Osteocyte (in vitro differentiated cells): Measurements from ENCODE around the gene SPATA33. TPM values are rescaled to one million over a fixed set of nuclear protein-coding genes. Genes with fewer than 3 reads are reported as not detected.

ENCODE experiments used
- DNase-seq: peaks from one replicate; pipeline ENCODE4 v3.0.0; 2021; ENCODE audit warnings: mixed read lengths; ENCODE audit not compliant: unreplicated experiment; ENCODE audit errors: extremely low spot score
- H3K27ac Mint-ChIP-seq: one replicate; pipeline ENCODE4 v1.8.0; 2021; ENCODE audit warnings: mild to moderate bottlenecking, mixed read lengths; ENCODE audit not compliant: unreplicated experiment
- H3K27me3 Mint-ChIP-seq: one replicate; pipeline ENCODE4 v1.8.0; 2021; ENCODE audit warnings: mixed read lengths; ENCODE audit not compliant: unreplicated experiment
- H3K36me3 Mint-ChIP-seq: one replicate; pipeline ENCODE4 v1.8.0; 2021; ENCODE audit warnings: mixed read lengths; ENCODE audit not compliant: unreplicated experiment
- H3K4me1 Mint-ChIP-seq: one replicate; pipeline ENCODE4 v1.8.0; 2021; ENCODE audit warnings: mixed read lengths; ENCODE audit not compliant: unreplicated experiment
- H3K4me3 Mint-ChIP-seq: one replicate; pipeline ENCODE4 v1.8.0; 2021; ENCODE audit warnings: mild to moderate bottlenecking, moderate library complexity, mixed read lengths; ENCODE audit not compliant: unreplicated experiment
- H3K9me3 Mint-ChIP-seq: one replicate; pipeline ENCODE4 v1.8.0; 2021; ENCODE audit warnings: mixed read lengths; ENCODE audit not compliant: unreplicated experiment
- CTCF ChIP-seq: fragments of 200-600 bp; sonication (generic); IDR thresholded peaks from 2 replicates; pipeline ENCODE4 v1.5.0; 2021; ENCODE audit warnings: antibody characterized with exemption, mild to moderate bottlenecking, moderate library complexity
- total RNA-seq: library from RNA; stranded (reverse); gene quantifications from 2 replicates; pipeline ENCODE4 v1.2.1, GENCODE V29; 2021

The SPATA33 gene
- total RNA-seq, 1 donor from 2014 or later: 18.3 TPM

- Mint-ChIP-seq H3K4me1 (peaks cover 6% of the 10 kb centered on the region), H3K9me3 (no peaks in the 10 kb centered on the region), H3K27ac (no peak overlapping the region), H3K36me3 (no peaks in the 10 kb centered on the region), H3K4me3 (no peak overlapping the region), H3K27me3 (no peaks in the 10 kb centered on the region)
- no peak for DNase-seq
- TF ChIP-seq CTCF: no peak
These were observed 18.3 kb upstream of the SPATA33 start for GRCh38 chr16:89639385-89639784.

GRCh38 chr16:89641458-89642119, 16.0 kb upstream of the SPATA33 start:
- no peaks in the 10 kb centered on the region for H3K9me3 Mint-ChIP-seq
- H3K4me3 Mint-ChIP-seq: no peak overlapping the region
- no peak for DNase-seq
- peaks cover 14% of the 10 kb centered on the region for H3K36me3 Mint-ChIP-seq
- H3K4me1 Mint-ChIP-seq: peaks cover 6% of the 10 kb centered on the region
- H3K27ac Mint-ChIP-seq: no peak overlapping the region
- TF ChIP-seq CTCF: no peak
- H3K27me3 Mint-ChIP-seq: no peaks in the 10 kb centered on the region

- TF ChIP-seq CTCF: no peak
- Mint-ChIP-seq H3K4me1 (peaks cover 6% of the 10 kb centered on the region), H3K27me3 (no peaks in the 10 kb centered on the region), H3K4me3 (no peak overlapping the region), H3K9me3 (no peaks in the 10 kb centered on the region), H3K27ac (no peak overlapping the region), H3K36me3 (peaks cover 14% of the 10 kb centered on the region)
- DNase-seq: no peak
These were observed 15.1 kb upstream of the SPATA33 start for GRCh38 chr16:89642574-89642973.

- H3K9me3 Mint-ChIP-seq: no peaks in the 10 kb centered on the region
- no peak overlapping the region for H3K4me3 Mint-ChIP-seq
- peaks cover 14% of the 10 kb centered on the region for H3K36me3 Mint-ChIP-seq
- H3K4me1 Mint-ChIP-seq: peaks cover 6% of the 10 kb centered on the region
- DNase-seq: no peak
- TF ChIP-seq CTCF: no peak
- no peaks in the 10 kb centered on the region for H3K27me3 Mint-ChIP-seq
- H3K27ac Mint-ChIP-seq: no peak overlapping the region
These were observed 13.8 kb upstream of the SPATA33 start for GRCh38 chr16:89643769-89644300.

- no peak for DNase-seq
- H3K36me3 Mint-ChIP-seq: peaks cover 19% of the 10 kb centered on the region
- peaks cover 6% of the 10 kb centered on the region for H3K4me1 Mint-ChIP-seq
- no peak overlapping the region for H3K27ac Mint-ChIP-seq
- no peaks in the 10 kb centered on the region for H3K9me3 Mint-ChIP-seq
- H3K4me3 Mint-ChIP-seq: no peak overlapping the region
- H3K27me3 Mint-ChIP-seq: no peaks in the 10 kb centered on the region
- TF ChIP-seq CTCF: no peak
These were observed 12.5 kb upstream of the SPATA33 start for GRCh38 chr16:89645122-89645521.
